Prostate gland (tissue), 2 donors: ENCODE measurements around the gene HSD17B10.

Experiments
- POLR2A ChIP-seq: fragments of 450-650 bp; IDR thresholded peaks from one replicate; pipeline ENCODE4 v1.6.1; 2016; ENCODE audit warnings: antibody characterized with exemption, mild to moderate bottlenecking
- POLR2AphosphoS5 ChIP-seq: sonication (generic); formaldehyde crosslinking; IDR thresholded peaks from one replicate; pipeline ENCODE4 v1.6.1; 2017; ENCODE audit warnings: antibody characterized with exemption
- TF ChIP-seq, protein P1 (sequence below), 4 experiments: fragments of 200-600 bp in 2 of 4; fragments of 450-650 bp in 2 of 4; sonication (generic) in 2 of 4; IDR thresholded peaks; 1 replicate in 3 of 4; 2 replicates in 1 of 4; pipeline ENCODE4 v1.5.1; 2016 to 2019; ENCODE audit warnings: antibody characterized with exemption in 4 of 4, mild to moderate bottlenecking in 2 of 4, moderate library complexity in 2 of 4

DNA sequence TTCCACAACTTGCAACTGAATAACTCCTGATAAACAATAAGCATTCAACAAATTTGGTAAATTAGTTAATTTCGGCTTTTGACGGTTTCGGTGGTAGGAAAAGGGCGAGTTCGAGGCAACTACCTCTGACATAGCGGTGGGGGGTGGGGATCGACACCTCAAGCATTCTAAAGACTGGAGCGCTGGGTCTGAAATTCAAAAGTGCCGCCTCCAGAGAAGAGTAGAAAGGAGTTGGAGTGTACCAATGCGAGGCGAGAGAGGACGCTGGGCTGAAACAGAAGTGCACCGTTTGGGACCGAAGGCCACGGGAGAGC is 12.4 kb downstream of the HSD17B10 start:
- TF ChIP-seq POLR2A (no peak), POLR2AphosphoS5 (no peak)
- TF ChIP-seq, protein P1, sequence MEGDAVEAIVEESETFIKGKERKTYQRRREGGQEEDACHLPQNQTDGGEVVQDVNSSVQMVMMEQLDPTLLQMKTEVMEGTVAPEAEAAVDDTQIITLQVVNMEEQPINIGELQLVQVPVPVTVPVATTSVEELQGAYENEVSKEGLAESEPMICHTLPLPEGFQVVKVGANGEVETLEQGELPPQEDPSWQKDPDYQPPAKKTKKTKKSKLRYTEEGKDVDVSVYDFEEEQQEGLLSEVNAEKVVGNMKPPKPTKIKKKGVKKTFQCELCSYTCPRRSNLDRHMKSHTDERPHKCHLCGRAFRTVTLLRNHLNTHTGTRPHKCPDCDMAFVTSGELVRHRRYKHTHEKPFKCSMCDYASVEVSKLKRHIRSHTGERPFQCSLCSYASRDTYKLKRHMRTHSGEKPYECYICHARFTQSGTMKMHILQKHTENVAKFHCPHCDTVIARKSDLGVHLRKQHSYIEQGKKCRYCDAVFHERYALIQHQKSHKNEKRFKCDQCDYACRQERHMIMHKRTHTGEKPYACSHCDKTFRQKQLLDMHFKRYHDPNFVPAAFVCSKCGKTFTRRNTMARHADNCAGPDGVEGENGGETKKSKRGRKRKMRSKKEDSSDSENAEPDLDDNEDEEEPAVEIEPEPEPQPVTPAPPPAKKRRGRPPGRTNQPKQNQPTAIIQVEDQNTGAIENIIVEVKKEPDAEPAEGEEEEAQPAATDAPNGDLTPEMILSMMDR (IDR thresholded peaks at IDR 0.05), result no peak
